Measurements from ENCODE around the gene TNS1. TPM values are rescaled to one million over a fixed set of nuclear protein-coding genes. Genes with fewer than 3 reads are reported as not detected.

Gene TNS1
- total RNA-seq, 4 donors from 2014 or later = 169 to 316 (median 229) TPM

GRCh38 chr2:217824223-217824622 lies 178.6 kb downstream of the TNS1 start:
- intact Hi-C loops (cut with DNase I) = no loop called here
- Histone ChIP-seq H3K9me3 (no peaks in the 10 kb centered on the region), H3K36me3 (peaks cover 10 to 30% of the 10 kb centered on the region in 2 donors), H3K4me3 (replicated peaks in 1 of 3) (no peak overlapping the region), H3K4me1 (peaks cover 44 to 79% of the 10 kb centered on the region in 2 donors), H3K27ac (peak overlapping the region; percentile 18 to 85 (median 66)), H3K27me3 (no peaks in the 10 kb centered on the region)
- DNase-seq = no peak
- 92 to 93% methylated on average over 4 of the region's 4 CpGs for WGBS, 2 donors
- TF ChIP-seq CTCF (IDR thresholded peaks at IDR 0.05) = no peak
- no peak for TF ChIP-seq POLR2A (IDR thresholded peaks at IDR 0.05)

GRCh38 chr2:217823626-217824025 lies 179.2 kb downstream of the TNS1 start:
- TF ChIP-seq POLR2A (IDR thresholded peaks at IDR 0.05) (no peak), CTCF (IDR thresholded peaks at IDR 0.05) (no peak)
- intact Hi-C loops (cut with DNase I) = no loop called here
- 96 to 98% methylated on average over 6 of the region's 6 CpGs for WGBS, 2 donors
- no peaks in the 10 kb centered on the region for H3K27me3 ChIP-seq
- peak overlapping the region in 2 of 3 donors; percentile 66 to 85 for H3K27ac ChIP-seq
- DNase-seq = no peak
- H3K9me3 ChIP-seq = no peaks in the 10 kb centered on the region
- H3K4me1 ChIP-seq = peaks cover 41 to 73% of the 10 kb centered on the region in 2 donors
- H3K36me3 ChIP-seq = peaks cover 15 to 30% of the 10 kb centered on the region in 2 donors
- H3K4me3 ChIP-seq (replicated peaks in 1 of 3) = no peak overlapping the region

GRCh38 chr2:217822296-217823252 lies 180.2 kb downstream of the TNS1 start:
- Histone ChIP-seq H3K4me3 (replicated peaks in 1 of 3) (no peak overlapping the region), H3K27ac (peak overlapping the region; percentile 36 to 85 (median 68)), H3K36me3 (peaks cover 25 to 38% of the 10 kb centered on the region in 2 donors), H3K9me3 (no peaks in the 10 kb centered on the region), H3K27me3 (no peaks in the 10 kb centered on the region), H3K4me1 (peaks cover 30 to 64% of the 10 kb centered on the region in 2 donors)
- 74 to 75% methylated on average over 13 to 14 of the region's 14 CpGs for WGBS, 2 donors
- DNase-seq = peak; percentile 76 to 85
- intact Hi-C loops (cut with DNase I) = no loop called here
- TF ChIP-seq CTCF (IDR thresholded peaks at IDR 0.05) = no peak
- TF ChIP-seq POLR2A (IDR thresholded peaks at IDR 0.05) = peak in 1 of 2 donors; percentile 14

DNA sequence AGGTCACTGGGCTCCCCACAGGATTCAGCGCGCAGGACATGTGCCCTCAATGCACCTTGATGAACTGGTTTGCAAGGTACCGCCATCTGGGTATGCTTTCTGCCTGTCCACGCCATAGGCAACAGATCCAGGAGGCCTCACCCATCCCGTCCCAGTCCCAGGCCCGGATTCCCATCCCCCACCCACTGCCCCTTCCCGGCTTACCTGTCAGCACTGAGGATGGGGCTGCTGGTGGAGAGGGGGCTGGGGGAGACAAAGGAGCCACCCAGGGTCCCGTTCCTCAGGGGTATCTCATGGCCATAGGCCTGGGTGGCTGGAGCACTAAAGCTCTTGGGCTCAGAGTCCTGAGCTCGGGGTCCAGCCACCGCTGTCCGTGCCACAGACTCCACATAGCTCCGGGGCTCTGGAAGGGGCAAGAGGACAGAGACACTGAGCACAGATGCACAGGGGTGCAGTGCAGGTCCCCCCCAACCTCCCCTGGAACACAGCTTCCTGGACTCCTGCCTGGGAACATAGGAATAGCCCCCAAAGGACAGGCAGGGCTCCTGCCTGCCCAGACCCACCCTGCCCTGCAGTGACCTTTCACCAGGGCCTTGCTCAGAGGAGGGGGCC lies 181.2 kb downstream of the TNS1 start:
- Histone ChIP-seq H3K4me3 (replicated peaks in 1 of 3) (no peak overlapping the region), H3K9me3 (no peaks in the 10 kb centered on the region), H3K36me3 (peaks cover 34 to 48% of the 10 kb centered on the region in 2 donors), H3K27ac (peak overlapping the region in 2 of 3 donors; percentile 68 to 85), H3K4me1 (peaks cover 21 to 63% of the 10 kb centered on the region in 2 donors), H3K27me3 (no peaks in the 10 kb centered on the region)
- intact Hi-C loops (cut with DNase I) = no loop called here
- 90 to 97% methylated on average over 8 of the region's 12 CpGs for WGBS, 2 donors
- DNase-seq = no peak
- TF ChIP-seq POLR2A (IDR thresholded peaks at IDR 0.05) = no peak
- TF ChIP-seq CTCF (IDR thresholded peaks at IDR 0.05) = no peak

Measured in thyroid gland (tissue), 4 donors.